Measurements from ENCODE around the gene WRNIP1. TPM values are rescaled to one million over a fixed set of nuclear protein-coding genes. Genes with fewer than 3 reads are reported as not detected.

Gene WRNIP1
- total and polyA plus RNA-seq, 7 donors: 41.0 to 56.6 (median 47.3) TPM

DNA sequence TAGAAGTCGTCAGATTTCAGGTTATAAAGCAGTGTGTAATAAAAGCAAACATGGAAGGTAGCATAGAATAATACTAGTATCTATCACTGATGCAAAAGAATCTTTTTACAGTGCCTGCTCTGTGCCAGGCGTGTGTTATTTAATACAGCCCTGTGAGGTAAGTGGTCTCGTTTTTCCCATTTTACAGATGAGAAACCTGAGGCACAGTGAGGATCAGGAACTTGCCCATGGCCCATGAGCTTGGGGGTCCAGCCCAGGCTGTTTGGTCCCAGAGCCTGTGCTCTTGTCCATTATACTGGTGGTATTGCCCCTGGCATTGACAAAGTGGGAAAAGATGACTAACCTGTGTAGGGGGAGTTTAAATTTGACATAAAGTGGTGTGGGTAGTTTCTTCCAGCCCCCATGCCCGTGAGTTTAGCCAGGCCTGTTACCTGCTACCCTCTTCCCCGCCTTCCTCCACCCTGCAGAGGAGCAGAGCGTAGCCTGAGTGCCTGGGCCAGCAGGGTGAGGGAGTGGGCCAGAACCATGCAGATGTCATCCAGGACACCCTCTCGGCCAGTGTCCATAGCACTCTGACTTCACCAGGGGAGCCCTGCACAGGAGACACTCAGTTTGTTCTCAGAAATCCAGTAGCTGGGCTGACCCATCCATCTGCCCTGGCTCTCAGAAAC is 16.6 kb downstream of the WRNIP1 start:
- peaks cover 5 to 53% (median 14%) of the 10 kb centered on the region in 4 donors for H3K36me3 ChIP-seq
- H3K27ac ChIP-seq: no peak overlapping the region
- no peak overlapping the region for H3K4me3 ChIP-seq
- no peak for DNase-seq
- H3K27me3 ChIP-seq: no peaks in the 10 kb centered on the region
- peaks cover 0 to 22% (median 2%) of the 10 kb centered on the region in 4 donors for H3K4me1 ChIP-seq
- TF ChIP-seq EP300 (IDR thresholded peaks at IDR 0.05) (no peak), POLR2AphosphoS5 (IDR thresholded peaks at IDR 0.05) (no peak)
- no peaks in the 10 kb centered on the region for H3K9me3 ChIP-seq
- intact Hi-C loops (cut with DNase I): no loop called here
- 91 to 95% methylated on average over 7 of the region's 7 CpGs for WGBS, 2 donors

DNA sequence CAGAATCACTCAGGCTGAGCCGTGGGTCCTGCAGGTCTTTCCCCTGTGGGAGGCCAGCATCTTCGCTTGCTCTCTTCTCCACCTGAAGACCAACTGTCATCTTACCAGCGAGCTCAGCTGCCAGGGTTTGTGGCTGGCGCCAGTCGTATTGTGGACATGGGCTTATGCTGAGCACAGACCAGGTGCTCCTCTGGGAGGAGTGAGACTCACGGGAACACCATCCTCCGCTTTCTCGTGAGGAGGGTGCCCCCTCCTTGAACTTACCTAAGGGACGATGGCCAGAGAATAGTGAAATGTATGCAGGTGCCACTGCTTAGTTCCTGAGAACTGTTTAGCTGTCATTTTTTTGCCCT is 17.1 kb downstream of the WRNIP1 start:
- WGBS, 2 donors: 89 to 91% methylated on average over 9 of the region's 9 CpGs
- peaks cover 5 to 53% (median 14%) of the 10 kb centered on the region in 4 donors for H3K36me3 ChIP-seq
- H3K9me3 ChIP-seq: no peaks in the 10 kb centered on the region
- H3K4me3 ChIP-seq: no peak overlapping the region
- no peaks in the 10 kb centered on the region for H3K27me3 ChIP-seq
- H3K4me1 ChIP-seq: peaks cover 0 to 19% (median 0%) of the 10 kb centered on the region in 4 donors
- no peak overlapping the region for H3K27ac ChIP-seq
- TF ChIP-seq CTCF (IDR thresholded peaks at IDR 0.05): no peak
- no peak for TF ChIP-seq POLR2AphosphoS5 (IDR thresholded peaks at IDR 0.05)
- no peak for TF ChIP-seq EP300 (IDR thresholded peaks at IDR 0.05)
- no peak for TF ChIP-seq POLR2A (IDR thresholded peaks at IDR 0.05)
- no peak for DNase-seq
- intact Hi-C loops (cut with DNase I): no loop called here

DNA sequence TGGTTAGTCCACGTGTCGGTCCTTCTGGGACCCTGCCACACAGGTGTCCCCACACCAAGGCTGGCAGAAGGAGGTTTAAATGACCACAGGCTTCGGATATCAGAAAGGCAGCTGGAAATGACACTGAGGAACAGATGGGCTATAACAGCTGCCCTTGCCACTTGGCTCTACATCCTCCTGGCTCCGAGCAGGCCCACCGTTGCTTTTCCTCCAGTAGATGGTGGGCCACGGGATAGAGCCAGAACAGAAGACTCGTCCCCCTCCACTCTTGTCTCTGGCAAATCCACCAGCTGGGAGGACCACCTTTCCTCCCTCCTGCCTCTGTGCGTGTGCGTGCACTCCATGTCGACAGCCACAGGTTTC is 17.6 kb downstream of the WRNIP1 start:
- Histone ChIP-seq H3K27ac (no peak overlapping the region), H3K27me3 (no peaks in the 10 kb centered on the region), H3K36me3 (peaks cover 5 to 57% (median 14%) of the 10 kb centered on the region in 4 donors), H3K4me1 (peaks cover 0 to 14% (median 0%) of the 10 kb centered on the region in 4 donors), H3K9me3 (no peaks in the 10 kb centered on the region), H3K4me3 (no peak overlapping the region)
- intact Hi-C loops (cut with DNase I): no loop called here
- 77 to 87% methylated on average over 10 of the region's 10 CpGs for WGBS, 2 donors
- no peak for DNase-seq
- no peak for TF ChIP-seq POLR2AphosphoS5 (IDR thresholded peaks at IDR 0.05)
- TF ChIP-seq POLR2A (IDR thresholded peaks at IDR 0.05): no peak
- no peak for TF ChIP-seq CTCF (IDR thresholded peaks at IDR 0.05)
- no peak for TF ChIP-seq EP300 (IDR thresholded peaks at IDR 0.05)

- H3K27ac ChIP-seq: no peak overlapping the region
- peaks cover 0 to 9% (median 0%) of the 10 kb centered on the region in 4 donors for H3K4me1 ChIP-seq
- H3K9me3 ChIP-seq: no peaks in the 10 kb centered on the region
- H3K4me3 ChIP-seq: no peak overlapping the region
- WGBS, 2 donors: 31 to 46% methylated on average over 19 of the region's 19 CpGs
- H3K27me3 ChIP-seq: no peaks in the 10 kb centered on the region
- H3K36me3 ChIP-seq: peaks cover 5 to 59% (median 14%) of the 10 kb centered on the region in 4 donors
- no peak for DNase-seq
- TF ChIP-seq EP300 (IDR thresholded peaks at IDR 0.05) (no peak), POLR2AphosphoS5 (IDR thresholded peaks at IDR 0.05) (no peak), CTCF (IDR thresholded peaks at IDR 0.05) (no peak)
- intact Hi-C loops (cut with DNase I): no loop called here
Measured at GRCh38 chr6:2783188-2783963, 18.2 kb downstream of the WRNIP1 start.

DNA sequence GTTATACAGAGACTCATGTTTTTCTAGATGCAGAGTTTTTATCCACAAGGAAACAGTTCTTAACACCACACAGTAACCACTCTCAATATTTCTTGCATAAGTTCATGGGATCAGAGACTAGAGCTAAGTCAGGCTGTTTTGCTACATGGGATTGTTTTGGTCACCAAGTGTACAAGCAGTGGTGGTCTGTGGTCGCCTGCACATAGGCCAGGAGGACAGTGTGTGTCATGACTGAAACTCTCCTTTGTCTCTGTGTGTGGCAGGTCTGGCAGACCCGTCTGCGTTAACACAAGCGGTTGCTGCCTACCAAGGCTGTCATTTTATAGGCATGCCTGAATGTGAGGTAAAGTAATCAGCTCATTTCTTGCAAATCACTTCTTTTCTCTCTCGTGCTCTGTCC is 18.9 kb downstream of the WRNIP1 start:
- 77 to 81% methylated on average over 5 of the region's 5 CpGs for WGBS, 2 donors
- peaks cover 5 to 57% (median 14%) of the 10 kb centered on the region in 4 donors for H3K36me3 ChIP-seq
- intact Hi-C loops (cut with DNase I): no loop called here

More for the DNA sequence above, 18.9 kb downstream of the WRNIP1 start:
- Histone ChIP-seq H3K9me3 (no peaks in the 10 kb centered on the region), H3K4me3 (no peak overlapping the region), H3K4me1 (peaks cover 0 to 9% (median 0%) of the 10 kb centered on the region in 4 donors), H3K27ac (no peak overlapping the region), H3K27me3 (no peaks in the 10 kb centered on the region)
- no peak for TF ChIP-seq CTCF (IDR thresholded peaks at IDR 0.05)
- TF ChIP-seq EP300 (IDR thresholded peaks at IDR 0.05): no peak
- TF ChIP-seq POLR2AphosphoS5 (IDR thresholded peaks at IDR 0.05): no peak
- no peak for TF ChIP-seq POLR2A (IDR thresholded peaks at IDR 0.05)
- DNase-seq: no peak

Measured in sigmoid colon (tissue), 7 donors.